IMR-90 (cell line): ENCODE results near the gene ALDH5A1. TPM values are rescaled to one million over a fixed set of nuclear protein-coding genes. Genes with fewer than 3 reads are reported as not detected.

Experiments
- ATAC-seq: fragments of 200-7000 bp; cut with Tn5 transposase; 2 replicates; pipeline ENCODE4 v1.9.1; 2020; ENCODE audit warnings: low read depth, mild to moderate bottlenecking, moderate library complexity
- BruUV-seq: library from RNA; stranded (reverse); fragments of 400-500 nt; replicated peaks from 2 replicates; lab custom pipeline; 2021; lab: Mats Ljungman, UMichigan
- CTCF ChIA-PET: fragments of 300-600 bp; formaldehyde crosslinking; extraction: SDS; loops from one replicate; lab custom pipeline; 2021; ENCODE audit warnings: antibody characterized with exemption; lab: Yijun Ruan, JAX
- POLR2A ChIA-PET: fragments of 300-600 bp; sonication (Branson Sonifier 250); formaldehyde crosslinking; loops from one replicate; lab custom pipeline; 2022; ENCODE audit warnings: antibody characterized with exemption; ENCODE audit not compliant: unreplicated experiment; lab: Charles Lee
- DNase-seq: peaks from one replicate; pipeline ENCODE4 v3.0.0; 2013
- H2AFZ ChIP-seq: replicated peaks from 2 replicates; pipeline ENCODE3; 2013; ENCODE audit warnings: low read length, mild to moderate bottlenecking; ENCODE audit not compliant: poor library complexity
- H2AK5ac ChIP-seq: 2 replicates; pipeline ENCODE4 v1.6.1; 2013; ENCODE audit warnings: low read depth, low read length, inconsistent platforms
- H2AK9ac ChIP-seq: replicated peaks from 2 replicates; pipeline ENCODE3; 2013; ENCODE audit warnings: mild to moderate bottlenecking, low read depth, low read length, moderate library complexity; ENCODE audit not compliant: poor library complexity
- H2BK120ac ChIP-seq: 2 replicates; pipeline ENCODE4 v1.6.1; 2013; ENCODE audit warnings: low read depth, low read length, inconsistent platforms
- H2BK15ac ChIP-seq: 3 replicates; pipeline ENCODE4 v1.6.1; 2013; ENCODE audit warnings: low read depth, low read length, inconsistent platforms
- H2BK20ac ChIP-seq: 2 replicates; pipeline ENCODE4 v1.6.1; 2013; ENCODE audit warnings: low read depth, mild to moderate bottlenecking, inconsistent platforms, low read length, moderate library complexity
- H2BK5ac ChIP-seq: 2 replicates; pipeline ENCODE4 v1.6.1; 2013; ENCODE audit warnings: mild to moderate bottlenecking, low read depth, low read length, inconsistent platforms; ENCODE audit not compliant: poor library complexity, severe bottlenecking
- H3K14ac ChIP-seq: replicated peaks from 2 replicates; pipeline ENCODE4 v1.6.1; 2013; ENCODE audit warnings: low read depth, low read length, inconsistent platforms
- H3K18ac ChIP-seq: 2 replicates; pipeline ENCODE4 v1.6.1; 2013; ENCODE audit warnings: low read depth, low read length, control low read depth
- H3K23ac ChIP-seq: 2 replicates; pipeline ENCODE4 v1.6.1; 2013; ENCODE audit warnings: low read depth, low read length, inconsistent platforms
- H3K27ac ChIP-seq: 2 replicates; pipeline ENCODE4 v1.5.1; 2013; ENCODE audit warnings: mild to moderate bottlenecking, control low read depth, low read length; ENCODE audit not compliant: insufficient read depth
- H3K27me3 ChIP-seq: 2 replicates; pipeline ENCODE4 v1.6.1; 2013; ENCODE audit warnings: low read length; ENCODE audit not compliant: control insufficient read depth, insufficient read depth
- H3K36me3 ChIP-seq: 2 replicates; pipeline ENCODE4 v1.6.1; 2013; ENCODE audit warnings: low read length, mixed read lengths; ENCODE audit not compliant: control insufficient read depth, insufficient read depth
- H3K4ac ChIP-seq: 2 replicates; pipeline ENCODE4 v1.6.1; 2013; ENCODE audit warnings: low read depth, low read length, inconsistent platforms
- H3K4me1 ChIP-seq: 2 replicates; pipeline ENCODE4 v1.6.1; 2013; ENCODE audit warnings: low read length, mixed read lengths; ENCODE audit not compliant: control insufficient read depth, insufficient read depth
- H3K4me2 ChIP-seq: 2 replicates; pipeline ENCODE4 v1.6.1; 2013; ENCODE audit warnings: low read depth, mild to moderate bottlenecking, control low read depth, low read length, moderate library complexity
- H3K4me3 ChIP-seq: 2 replicates; pipeline ENCODE4 v1.5.1; 2013; ENCODE audit warnings: low read depth, mild to moderate bottlenecking, control low read depth, low read length, moderate library complexity; ENCODE audit not compliant: insufficient read depth
- H3K56ac ChIP-seq: 2 replicates; pipeline ENCODE4 v1.6.1; 2013; ENCODE audit warnings: low read length, inconsistent platforms; ENCODE audit not compliant: insufficient read depth; ENCODE audit errors: extremely low read depth
- H3K79me1 ChIP-seq, 2 experiments: 2 replicates each; pipeline ENCODE4 v1.6.1; 2013; ENCODE audit warnings: low read length in 2 of 2, inconsistent platforms in 1 of 2, low read depth in 1 of 2
- H3K9ac ChIP-seq: 2 replicates; pipeline ENCODE4 v1.6.1; 2013; ENCODE audit warnings: low read depth, low read length, control low read depth
- H3K9me1 ChIP-seq: 2 replicates; pipeline ENCODE4 v1.6.1; 2013; ENCODE audit warnings: low read length, inconsistent platforms; ENCODE audit not compliant: insufficient read depth
- H3K9me3 ChIP-seq: 2 replicates; pipeline ENCODE4 v1.6.1; 2013; ENCODE audit warnings: low read length; ENCODE audit not compliant: control insufficient read depth, insufficient read depth
- H4K20me1 ChIP-seq: 2 replicates; pipeline ENCODE4 v1.6.1; 2013; ENCODE audit warnings: low read length, inconsistent platforms; ENCODE audit not compliant: insufficient read depth
- H4K5ac ChIP-seq: 2 replicates; pipeline ENCODE4 v1.6.1; 2013; ENCODE audit warnings: mild to moderate bottlenecking, low read depth, low read length, control low read depth
- H4K8ac ChIP-seq, 2 experiments: 2 replicates each; pipeline ENCODE4 v1.6.1; 2013; ENCODE audit warnings: low read depth in 2 of 2, low read length in 2 of 2, control low read depth in 1 of 2, inconsistent platforms in 1 of 2
- H4K91ac ChIP-seq: 2 replicates; pipeline ENCODE4 v1.6.1; 2013; ENCODE audit warnings: low read depth, low read length, inconsistent platforms; ENCODE audit not compliant: insufficient read depth
- CEBPB ChIP-seq: IDR thresholded peaks from 2 replicates; pipeline ENCODE4 v1.6.1; 2012; ENCODE audit warnings: low read depth, low read length, improper control_type of control experiment
- CHD1 ChIP-seq: IDR thresholded peaks from 2 replicates; pipeline ENCODE4 v1.6.1; 2012; ENCODE audit warnings: low read depth, low read length, improper control_type of control experiment
- WGBS, 2 experiments: methylation state at CpG; one replicate each; pipeline versions ENCODE4 v1.1.5 to v1.1.7; 2013; ENCODE audit warnings: missing lambda C conversion rate in 2 of 2; ENCODE audit not compliant: insufficient read length in 1 of 2; ENCODE audit errors: extremely low coverage in 2 of 2; 5-methylcytosine and 5-hydroxymethylcytosine counted together
- dilution Hi-C: fragments of 300-500 bp; cut with HindIII; formaldehyde crosslinking; loops from one replicate; pipeline ENCODE4 v1.14.3; 2018; ENCODE audit warnings: low sequenced_read_pairs; ENCODE audit not compliant: unreplicated experiment
- in situ Hi-C: fragments of 300-500 bp; cut with MboI; formaldehyde crosslinking; loops from 3 replicates; pipeline ENCODE4 v1.14.3; 2019; ENCODE audit warnings: low sequenced_read_pairs, inconsistent platforms, mixed read lengths
- intact Hi-C: fragments of 100-400 bp; cut with micrococcal nuclease; formaldehyde crosslinking; loops from 2 replicates; pipeline ENCODE4 v1.10.0; 2022
- polyA plus RNA-seq, 3 experiments: library from polyadenylated mRNA; depleted of rRNA; stranded (reverse); fragments of >200 nt; gene quantifications; 2 replicates each; pipeline ENCODE4 v1.2.3, GENCODE V29; 2012; ENCODE audit warnings: low replicate concordance in 1 of 3
- total RNA-seq: library from RNA; depleted of rRNA; stranded (reverse); fragments of >200 nt; gene quantifications from 2 replicates; pipeline ENCODE4 v1.2.3, GENCODE V29; 2012

The ALDH5A1 gene
- total and polyA plus RNA-seq, 2 of the 4 experiments (the other 2 are of a cell fraction) = 0.36 to 0.48 TPM

GRCh38 chr6:24484657-24485323, 10.0 kb upstream of the ALDH5A1 start:
- no peaks in the 10 kb centered on the region for H4K20me1 ChIP-seq
- DNase-seq = peak; percentile 42

More at GRCh38 chr6:24484657-24485323, 10.0 kb upstream of the ALDH5A1 start:
- Histone ChIP-seq H2BK20ac (no peak overlapping the region), H3K23ac (no peak overlapping the region), H3K18ac (no peak overlapping the region), H4K5ac (no peak overlapping the region), H3K9me1 (no peaks in the 10 kb centered on the region), H3K4me1 (no peaks in the 10 kb centered on the region), H2AFZ (no peak overlapping the region), H2BK120ac (no peak overlapping the region), H3K4ac (no peak overlapping the region), H3K4me3 (no peak overlapping the region), H3K4me2 (no peak overlapping the region), H3K27me3 (no peaks in the 10 kb centered on the region), H4K91ac (no peak overlapping the region), H2AK5ac (no peak overlapping the region), H3K79me1 (no peaks in the 10 kb centered on the region), H3K56ac (no peak overlapping the region), H3K36me3 (no peaks in the 10 kb centered on the region), H3K14ac (no peak overlapping the region), H2BK15ac (no peak overlapping the region), H3K27ac (no peak overlapping the region), H2BK5ac (no peak overlapping the region), H4K8ac (no peak overlapping the region), H3K9me3 (no peaks in the 10 kb centered on the region), H2AK9ac (no peak overlapping the region), H3K9ac (no peak overlapping the region)
- WGBS, 2 experiments = no CpG with 5 or more reads among the region's 7 CpGs
- in situ Hi-C loops (no loop called here), dilution Hi-C loops (no loop called here), intact Hi-C loops (no loop called here)
- TF ChIP-seq CHD1 (no peak), CEBPB (peak; percentile 46; the same call in 1 of the 2 replicates)
- peak; percentile 27; the same call in 1 of the 2 replicates for ATAC-seq
- ChIA-PET POLR2A (no interaction called here), CTCF (interaction anchor here (0.6 kb wide), 1 partner anchor 220 kb away, joined by 3 read pairs; no protein-coding TSS in a partner anchor)
- BruUV-seq = no TSS peak
